Kidney epithelial cell (primary cell): Measurements from ENCODE around the gene NADK2. TPM values are rescaled to one million over a fixed set of nuclear protein-coding genes. Genes with fewer than 3 reads are reported as not detected.

Experiments
- DNase-seq: peaks from one replicate; pipeline ENCODE4 v3.0.0-alpha.2; 2010; ENCODE audit warnings: low read depth
- H3K27me3 ChIP-seq: 2 replicates; pipeline ENCODE4 v1.6.0; 2011; ENCODE audit warnings: low read length; ENCODE audit not compliant: control insufficient read depth, insufficient read depth
- H3K36me3 ChIP-seq: 2 replicates; pipeline ENCODE4 v1.5.1; 2011; ENCODE audit warnings: low read length; ENCODE audit not compliant: control insufficient read depth, insufficient read depth
- H3K4me3 ChIP-seq: 2 replicates; pipeline ENCODE4 v1.5.1; 2011; ENCODE audit warnings: low read depth, mild to moderate bottlenecking, control low read depth, low read length
- total RNA-seq: library from RNA; depleted of rRNA; stranded (reverse); fragments of >200 nt; gene quantifications from 2 replicates; pipeline ENCODE4 v1.2.3, GENCODE V29; 2015
- TF ChIP-seq, protein P1 (sequence below): IDR thresholded peaks from 2 replicates; pipeline ENCODE4 v1.5.1; 2011; ENCODE audit warnings: mild to moderate bottlenecking, moderate library complexity, low read length, control low read depth, inconsistent platforms; ENCODE audit not compliant: insufficient read depth, poor library complexity, severe bottlenecking

NADK2 gene
- total RNA-seq, 1 donor from 2014 or later = 12.2 TPM

DNA sequence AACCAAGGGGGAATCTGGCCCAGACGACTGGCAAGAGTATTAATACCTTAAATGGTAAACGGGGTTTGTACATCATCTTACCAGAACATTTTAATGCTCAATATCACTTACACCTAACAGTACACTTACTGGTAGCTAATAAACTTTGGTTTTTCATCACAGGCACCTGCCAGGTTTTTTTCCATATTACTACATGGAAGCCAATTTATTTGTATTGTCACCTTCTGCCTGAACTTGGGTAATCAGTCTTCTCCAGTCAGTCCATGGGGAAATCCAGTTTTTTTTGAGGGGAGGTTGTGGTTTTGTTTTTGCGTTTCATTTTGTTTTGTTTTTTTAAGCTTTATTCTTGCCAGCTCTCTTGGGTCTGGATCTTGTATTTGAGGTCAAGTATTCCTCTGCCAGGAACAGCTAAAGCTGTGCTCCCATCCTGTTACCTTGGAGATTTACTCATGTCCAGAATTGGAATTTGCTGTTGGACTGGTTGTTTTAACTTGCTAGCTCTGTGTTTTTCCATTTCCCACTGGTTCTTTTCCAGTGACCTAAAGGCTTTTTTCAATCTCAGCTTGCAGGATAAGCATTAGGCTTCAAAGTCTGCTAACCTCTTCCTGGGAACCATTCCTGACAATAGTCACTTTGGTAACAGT is 11.1 kb upstream of the NADK2 start:
- H3K36me3 ChIP-seq = no peaks in the 10 kb centered on the region
- no peaks in the 10 kb centered on the region for H3K27me3 ChIP-seq
- no peak overlapping the region for H3K4me3 ChIP-seq
- DNase-seq = no peak
- TF ChIP-seq, protein P1, sequence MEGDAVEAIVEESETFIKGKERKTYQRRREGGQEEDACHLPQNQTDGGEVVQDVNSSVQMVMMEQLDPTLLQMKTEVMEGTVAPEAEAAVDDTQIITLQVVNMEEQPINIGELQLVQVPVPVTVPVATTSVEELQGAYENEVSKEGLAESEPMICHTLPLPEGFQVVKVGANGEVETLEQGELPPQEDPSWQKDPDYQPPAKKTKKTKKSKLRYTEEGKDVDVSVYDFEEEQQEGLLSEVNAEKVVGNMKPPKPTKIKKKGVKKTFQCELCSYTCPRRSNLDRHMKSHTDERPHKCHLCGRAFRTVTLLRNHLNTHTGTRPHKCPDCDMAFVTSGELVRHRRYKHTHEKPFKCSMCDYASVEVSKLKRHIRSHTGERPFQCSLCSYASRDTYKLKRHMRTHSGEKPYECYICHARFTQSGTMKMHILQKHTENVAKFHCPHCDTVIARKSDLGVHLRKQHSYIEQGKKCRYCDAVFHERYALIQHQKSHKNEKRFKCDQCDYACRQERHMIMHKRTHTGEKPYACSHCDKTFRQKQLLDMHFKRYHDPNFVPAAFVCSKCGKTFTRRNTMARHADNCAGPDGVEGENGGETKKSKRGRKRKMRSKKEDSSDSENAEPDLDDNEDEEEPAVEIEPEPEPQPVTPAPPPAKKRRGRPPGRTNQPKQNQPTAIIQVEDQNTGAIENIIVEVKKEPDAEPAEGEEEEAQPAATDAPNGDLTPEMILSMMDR = no peak

DNA sequence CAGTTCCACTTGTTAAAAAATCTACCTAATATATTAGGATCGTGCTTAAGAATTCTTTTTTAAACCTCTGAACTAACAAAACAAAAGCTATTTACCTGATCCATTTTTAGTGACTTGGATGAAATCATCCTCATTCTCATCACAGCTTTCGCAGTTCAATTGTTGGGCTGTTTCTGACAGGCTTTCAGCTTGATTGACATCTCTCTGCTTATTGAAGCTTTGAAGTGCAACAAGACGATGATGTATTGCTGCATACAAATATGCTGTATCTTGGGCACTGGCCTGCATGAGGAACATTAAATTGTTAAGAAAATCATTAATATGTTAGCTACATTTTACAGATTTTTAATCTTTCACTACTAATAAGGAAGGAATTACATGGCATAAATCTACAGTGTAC is 9.5 kb upstream of the NADK2 start:
- Histone ChIP-seq H3K4me3 (no peak overlapping the region), H3K36me3 (no peaks in the 10 kb centered on the region), H3K27me3 (no peaks in the 10 kb centered on the region)
- TF ChIP-seq, protein P1 = no peak
- DNase-seq = no peak

DNA sequence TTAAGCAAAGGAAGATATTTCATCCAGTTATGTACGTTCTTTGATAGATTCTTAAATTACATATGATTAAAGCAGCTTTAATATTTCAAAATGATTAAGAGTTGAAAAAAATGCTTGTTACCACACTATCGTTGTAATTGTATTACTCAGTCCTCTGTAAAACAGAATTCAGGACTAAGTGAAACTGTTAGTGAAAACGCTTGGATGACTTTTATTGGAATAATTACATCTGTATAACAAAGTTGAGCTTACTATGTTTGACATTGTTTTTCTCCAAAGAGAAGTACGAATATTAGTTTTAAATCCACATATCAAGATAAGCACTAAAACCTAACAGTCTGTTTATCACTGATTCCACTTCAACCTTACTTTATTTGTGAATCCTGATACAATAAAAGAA is 8.7 kb upstream of the NADK2 start:
- no peak for DNase-seq
- Histone ChIP-seq H3K4me3 (no peak overlapping the region), H3K27me3 (no peaks in the 10 kb centered on the region), H3K36me3 (no peaks in the 10 kb centered on the region)
- TF ChIP-seq, protein P1 = no peak

DNA sequence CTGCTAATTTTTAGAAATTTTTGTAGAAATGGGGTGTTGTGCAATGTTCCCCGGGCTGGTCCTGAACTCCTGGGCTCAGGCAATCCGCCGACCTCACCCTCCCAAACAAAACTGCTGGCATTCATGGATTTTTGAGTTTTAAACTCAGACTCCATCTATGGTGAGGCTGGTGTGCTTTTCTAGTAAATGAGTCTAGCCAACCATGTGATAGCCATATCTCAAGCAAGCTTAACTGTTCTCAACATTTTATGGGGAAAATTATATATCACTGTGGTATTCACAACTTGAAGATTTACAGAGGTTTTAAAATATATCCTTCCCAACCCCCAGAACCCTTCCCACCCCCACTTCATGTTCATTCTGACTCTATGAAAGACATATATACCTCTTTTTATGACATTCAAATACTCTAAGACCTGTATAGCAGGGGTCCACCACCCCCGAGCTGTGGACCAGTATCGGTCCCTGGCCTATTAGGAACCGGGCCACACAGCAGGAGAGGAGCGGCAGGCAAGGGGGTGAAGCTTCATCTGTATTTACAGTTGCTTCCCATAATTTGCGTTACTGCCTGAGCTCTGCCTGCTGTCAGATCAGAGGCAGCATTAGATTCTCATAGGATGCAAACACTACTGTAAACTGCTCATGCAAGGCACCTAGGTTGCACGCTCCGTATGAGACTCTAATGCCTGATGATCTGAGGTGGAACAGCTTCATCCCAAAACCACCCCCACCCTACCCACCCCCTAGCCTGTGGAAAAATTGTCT is 4.5 kb upstream of the NADK2 start:
- no peak for DNase-seq
- H3K36me3 ChIP-seq = no peaks in the 10 kb centered on the region
- H3K27me3 ChIP-seq = no peaks in the 10 kb centered on the region
- no peak overlapping the region for H3K4me3 ChIP-seq
- TF ChIP-seq, protein P1 = no peak

DNA sequence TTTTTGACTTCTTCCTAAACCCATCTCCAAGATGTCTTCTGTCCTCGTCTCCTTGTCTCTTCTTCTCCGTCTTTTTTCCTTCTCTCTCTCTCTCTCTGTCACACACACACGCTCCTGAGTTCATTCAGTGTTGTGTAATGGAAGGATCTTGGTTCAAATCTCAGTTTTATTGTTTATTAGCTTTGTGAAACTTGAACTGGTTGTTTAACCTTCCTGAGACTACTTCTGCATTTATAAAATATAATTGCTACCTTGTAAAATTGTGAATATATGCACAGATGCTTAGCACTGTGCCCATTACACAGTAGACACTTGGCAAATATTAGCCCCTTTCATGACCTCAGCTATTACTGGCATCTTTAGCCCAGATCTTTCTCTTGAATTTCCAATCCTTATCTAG is 2.4 kb upstream of the NADK2 start:
- DNase-seq = no peak
- no peaks in the 10 kb centered on the region for H3K36me3 ChIP-seq

More for the DNA sequence above, 2.4 kb upstream of the NADK2 start:
- Histone ChIP-seq H3K27me3 (no peaks in the 10 kb centered on the region), H3K4me3 (no peak overlapping the region)
- TF ChIP-seq, protein P1 = no peak
